Naive B cell (primary cell): ENCODE measurements around the gene CNOT3. TPM values are rescaled to one million over a fixed set of nuclear protein-coding genes. Genes with fewer than 3 reads are reported as not detected.
"Not testable (repeated sequence)": the region's sequence is repeated elsewhere in the genome, so short reads cannot be mapped to it uniquely, and the experiment has no call there.

Source experiments
- ATAC-seq, 2 donors: fragments of 150-1000 bp; cut with Tn5 transposase; 2 replicates each; pipeline ENCODE4 v1.10.0; 2021; ENCODE audit warnings: low read depth in 2 of 2, mild to moderate bottlenecking in 2 of 2, moderate library complexity in 2 of 2
- DNase-seq: peaks from one replicate; pipeline ENCODE4 v3.0.0; 2022
- H3K27ac Mint-ChIP-seq, 6 donors: one replicate each; pipeline ENCODE4 v1.8.0; 2020 to 2022; ENCODE audit warnings: mild to moderate bottlenecking in 6 of 6, mixed read lengths in 6 of 6, moderate library complexity in 5 of 6, inconsistent platforms in 2 of 6
- H3K27me3 Mint-ChIP-seq, 3 donors: one replicate each; pipeline ENCODE4 v1.8.0; 2021 to 2022; ENCODE audit warnings: mixed read lengths in 3 of 3, mild to moderate bottlenecking in 1 of 3
- H3K36me3 Mint-ChIP-seq, 2 donors: one replicate each; pipeline ENCODE4 v1.8.0; 2020 to 2022; ENCODE audit warnings: mixed read lengths in 2 of 2, inconsistent platforms in 1 of 2, mild to moderate bottlenecking in 1 of 2
- H3K4me1 Mint-ChIP-seq, 3 donors: one replicate each; pipeline ENCODE4 v1.8.0; 2020 to 2022; ENCODE audit warnings: mixed read lengths in 3 of 3, inconsistent platforms in 1 of 3, mild to moderate bottlenecking in 1 of 3, moderate library complexity in 1 of 3
- H3K4me3 Mint-ChIP-seq, 8 donors: one replicate each; pipeline ENCODE4 v1.8.0; 2020 to 2022; ENCODE audit warnings: mild to moderate bottlenecking in 8 of 8, mixed read lengths in 8 of 8, moderate library complexity in 8 of 8, inconsistent platforms in 2 of 8
- H3K9me3 Mint-ChIP-seq, 7 donors: one replicate each; pipeline ENCODE4 v1.8.0; 2020 to 2022; ENCODE audit warnings: mixed read lengths in 7 of 7, mild to moderate bottlenecking in 5 of 7, inconsistent platforms in 2 of 7, moderate library complexity in 1 of 7
- polyA plus RNA-seq, 6 donors: library from polyadenylated mRNA; unstranded; fragments of 300-500 nt; fragmentation: Illumina TruSeq; gene quantifications; one replicate each; pipeline ENCODE4 v1.2.3, GENCODE V29; 2021; ENCODE audit warnings: low read depth in 6 of 6

CNOT3 gene
- polyA plus RNA-seq, 6 donors from 2014 or later = 2.7 to 12.9 (median 6.9) TPM

GRCh38 chr19:54189145-54189734 is 51.7 kb downstream of the CNOT3 start, which contains the start of gene MBOAT7:
TSS of gene MBOAT7 (minus strand) at chr19:54189580. CDS start at chr19:54188508, 1,072 bp downstream.
- peak within 1 kb of the TSS; percentile 91 to 100 (median 98) for H3K4me3 Mint-ChIP-seq
- no peaks in the 10 kb centered on the region for H3K36me3 Mint-ChIP-seq
- H3K4me1 Mint-ChIP-seq = peaks cover 33 to 37% (median 35%) of the 10 kb centered on the region in 3 donors
- peak within 1 kb of the TSS; percentile 99 to 100 (median 100) for H3K27ac Mint-ChIP-seq
- no peaks in the 10 kb centered on the region for H3K27me3 Mint-ChIP-seq
- DNase-seq = no peak
- peak; percentile 3 to 10 for ATAC-seq
- no peaks in the 10 kb centered on the region for H3K9me3 Mint-ChIP-seq

DNA sequence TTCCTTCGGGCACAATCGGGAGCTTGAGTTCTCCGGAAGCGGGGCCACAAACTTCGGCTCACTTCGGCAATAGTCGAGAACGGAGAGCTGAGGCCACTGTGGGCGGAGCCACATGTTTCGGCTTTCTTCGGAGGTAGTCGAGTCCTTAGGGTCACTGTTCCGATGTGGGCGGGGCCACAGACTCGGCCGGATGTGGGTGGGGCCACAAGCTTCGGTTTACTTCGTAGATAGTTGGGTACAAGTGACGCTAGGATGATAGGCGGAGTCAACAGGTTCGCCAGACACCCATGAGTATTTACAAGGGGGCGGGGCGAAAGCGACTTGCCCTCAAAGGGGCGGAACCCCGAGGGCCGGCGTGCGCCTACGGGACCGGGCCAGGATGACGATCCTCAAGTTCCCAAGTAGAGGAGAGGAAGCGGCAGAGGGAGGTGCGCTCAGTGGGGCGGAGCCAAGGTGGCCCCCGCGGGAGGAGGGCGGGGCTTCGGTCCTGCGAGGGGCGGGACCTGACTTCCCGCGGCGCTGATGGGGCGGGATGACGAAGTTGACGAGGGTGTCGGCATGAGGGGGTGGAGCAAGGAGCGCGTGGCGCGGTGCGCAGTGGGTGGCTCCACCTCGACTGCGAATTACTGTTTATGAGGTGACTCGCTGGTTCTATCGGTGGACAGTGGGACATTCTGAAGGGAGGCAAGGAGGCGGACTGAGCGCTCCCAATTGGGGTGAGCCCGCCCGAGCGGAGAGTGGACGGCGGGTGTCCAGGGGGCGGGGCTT is 52.4 kb downstream of the CNOT3 start:
- no peaks in the 10 kb centered on the region for H3K9me3 Mint-ChIP-seq
- peak overlapping the region; percentile 91 to 100 (median 98) for H3K4me3 Mint-ChIP-seq
- H3K27ac Mint-ChIP-seq = peak overlapping the region; percentile 99 to 100 (median 100)
- no peaks in the 10 kb centered on the region for H3K27me3 Mint-ChIP-seq
- peaks cover 33 to 37% (median 35%) of the 10 kb centered on the region in 3 donors for H3K4me1 Mint-ChIP-seq
- ATAC-seq (peak; percentile 48 to 49), DNase-seq (peak; percentile 99)
- no peaks in the 10 kb centered on the region for H3K36me3 Mint-ChIP-seq

GRCh38 chr19:54190503-54191010 is 53.0 kb downstream of the CNOT3 start:
- H3K27me3 Mint-ChIP-seq = no peaks in the 10 kb centered on the region
- peaks cover 31 to 38% (median 37%) of the 10 kb centered on the region in 3 donors for H3K4me1 Mint-ChIP-seq
- H3K4me3 Mint-ChIP-seq = peak overlapping the region; percentile 91 to 100 (median 98)
- H3K27ac Mint-ChIP-seq = peak overlapping the region; percentile 99 to 100 (median 100)
- DNase-seq = peak; percentile 100
- H3K9me3 Mint-ChIP-seq = no peaks in the 10 kb centered on the region
- peaks cover 3 to 5% of the 10 kb centered on the region in 2 donors for H3K36me3 Mint-ChIP-seq
- peak; percentile 58 to 61 for ATAC-seq

GRCh38 chr19:54191011-54191810 is 53.6 kb downstream of the CNOT3 start, which contains the start of gene TSEN34:
TSS of gene TSEN34 (plus strand) at chr19:54191308. CDS start at chr19:54191365, 57 bp downstream.
- H3K27me3 Mint-ChIP-seq = no peaks in the 10 kb centered on the region
- H3K9me3 Mint-ChIP-seq = no peaks in the 10 kb centered on the region
- H3K4me1 Mint-ChIP-seq = peaks cover 30 to 38% (median 37%) of the 10 kb centered on the region in 3 donors
- DNase-seq (peak; percentile 97), ATAC-seq (peak; percentile 24 to 25)
- peak within 1 kb of the TSS; percentile 91 to 100 (median 98) for H3K4me3 Mint-ChIP-seq
- H3K36me3 Mint-ChIP-seq = peaks cover 5 to 6% of the 10 kb centered on the region in 2 donors
- peak within 1 kb of the TSS; percentile 99 to 100 (median 100) for H3K27ac Mint-ChIP-seq

DNA sequence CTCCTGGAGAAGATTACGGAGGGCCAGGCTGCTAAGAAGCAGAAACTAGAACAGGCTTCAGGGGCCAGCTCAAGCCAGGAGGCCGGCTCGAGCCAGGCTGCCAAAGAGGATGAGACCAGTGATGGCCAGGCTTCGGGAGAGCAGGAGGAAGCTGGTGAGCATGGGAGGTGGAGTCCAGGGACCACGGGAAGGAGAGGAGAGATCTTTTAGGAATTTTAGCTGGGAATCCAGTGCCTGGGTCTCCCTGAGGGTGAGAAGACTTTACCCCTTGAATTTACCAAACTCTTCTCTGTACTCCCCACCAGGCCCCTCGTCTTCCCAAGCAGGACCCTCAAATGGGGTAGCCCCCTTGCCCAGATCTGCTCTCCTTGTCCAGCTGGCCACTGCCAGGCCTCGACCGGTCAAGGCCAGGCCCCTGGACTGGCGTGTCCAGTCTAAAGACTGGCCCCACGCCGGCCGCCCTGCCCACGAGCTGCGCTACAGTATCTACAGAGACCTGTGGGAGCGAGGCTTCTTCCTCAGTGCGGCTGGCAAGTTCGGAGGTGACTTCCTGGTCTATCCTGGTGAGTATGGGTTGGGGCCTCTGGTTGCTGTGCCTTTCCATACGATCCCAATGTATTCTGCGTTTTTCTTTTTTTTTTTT is 54.4 kb downstream of the CNOT3 start:
- DNase-seq = no peak
- Mint-ChIP-seq H3K4me3 (peak overlapping the region; percentile 79 to 100 (median 93)), H3K4me1 (peaks cover 30 to 37% (median 32%) of the 10 kb centered on the region in 3 donors), H3K36me3 (peaks cover 5 to 6% of the 10 kb centered on the region in 2 donors), H3K27me3 (no peaks in the 10 kb centered on the region), H3K27ac (peak overlapping the region; percentile 63 to 99 (median 93)), H3K9me3 (no peaks in the 10 kb centered on the region)
- ATAC-seq = no peak

DNA sequence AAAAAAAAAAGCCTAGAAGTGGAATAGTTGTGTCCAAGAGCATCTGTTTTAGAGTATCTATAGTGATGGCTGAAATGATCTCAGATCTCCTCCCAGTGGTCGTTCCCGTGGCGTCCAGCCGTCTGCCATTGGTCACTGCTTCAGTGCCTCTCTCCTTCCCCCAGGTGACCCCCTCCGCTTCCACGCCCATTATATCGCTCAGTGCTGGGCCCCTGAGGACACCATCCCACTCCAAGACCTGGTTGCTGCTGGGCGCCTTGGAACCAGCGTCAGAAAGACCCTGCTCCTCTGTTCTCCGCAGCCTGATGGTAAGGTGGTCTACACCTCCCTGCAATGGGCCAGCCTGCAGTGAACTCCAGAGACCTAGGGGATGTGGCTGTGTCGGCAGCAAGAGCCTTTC is 55.4 kb downstream of the CNOT3 start:
- ATAC-seq (no peak), DNase-seq (no peak)
- Mint-ChIP-seq H3K36me3 (peaks cover 5 to 6% of the 10 kb centered on the region in 2 donors), H3K27ac (peak overlapping the region in 2 of 6 donors; percentile 20 to 76), H3K4me1 (peaks cover 22 to 30% (median 22%) of the 10 kb centered on the region in 3 donors), H3K27me3 (no peaks in the 10 kb centered on the region), H3K4me3 (peak overlapping the region in 7 of 8 donors; percentile 29 to 100 (median 89)), H3K9me3 (no peaks in the 10 kb centered on the region)

- not testable (repeated sequence) for H3K27ac Mint-ChIP-seq, H3K27me3 Mint-ChIP-seq, DNase-seq, H3K36me3 Mint-ChIP-seq, ATAC-seq, H3K9me3 Mint-ChIP-seq
- Mint-ChIP-seq H3K4me1 (peaks cover 14 to 27% (median 24%) of the 10 kb centered on the region in 3 donors), H3K4me3 (peak overlapping the region in 2 of 8 donors; percentile 6 to 68)
Observed at GRCh38 chr19:54194463-54194862, 56.9 kb downstream of the CNOT3 start.

DNA sequence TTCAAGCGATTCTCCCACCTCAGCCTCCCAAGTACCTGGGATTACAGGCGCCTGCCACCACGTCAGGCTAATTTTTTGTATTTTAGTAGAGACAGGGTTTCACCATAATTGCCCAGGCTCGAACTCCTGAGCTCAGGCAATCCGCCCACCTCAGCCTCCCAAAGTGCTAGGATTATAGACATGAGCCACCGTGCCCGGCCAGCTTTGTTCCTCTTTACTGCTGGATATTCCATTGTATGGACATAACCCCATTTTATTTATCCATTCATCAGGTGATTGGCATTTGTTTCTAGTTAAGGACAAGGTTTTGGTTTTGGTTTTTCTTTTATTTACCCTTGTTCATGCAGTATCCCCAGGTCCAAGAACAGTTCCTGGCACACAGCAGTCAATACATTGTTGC is 59.0 kb downstream of the CNOT3 start:
- H3K4me1 Mint-ChIP-seq = peaks cover 20 to 42% (median 24%) of the 10 kb centered on the region in 3 donors
- ATAC-seq (no peak), DNase-seq (no peak)
- no peaks in the 10 kb centered on the region for H3K9me3 Mint-ChIP-seq
- H3K27me3 Mint-ChIP-seq = no peaks in the 10 kb centered on the region
- H3K27ac Mint-ChIP-seq = peak overlapping the region in 1 of 6 donors; percentile 28
- H3K36me3 Mint-ChIP-seq = peaks cover 5 to 6% of the 10 kb centered on the region in 2 donors
- H3K4me3 Mint-ChIP-seq = peak overlapping the region in 1 of 8 donors; percentile 62

- H3K27me3 Mint-ChIP-seq = no peaks in the 10 kb centered on the region
- peaks cover 5 to 6% of the 10 kb centered on the region in 2 donors for H3K36me3 Mint-ChIP-seq
- no peak overlapping the region for H3K27ac Mint-ChIP-seq
- peaks cover 18 to 42% (median 22%) of the 10 kb centered on the region in 3 donors for H3K4me1 Mint-ChIP-seq
- DNase-seq (no peak), ATAC-seq (no peak)
- H3K4me3 Mint-ChIP-seq = peak overlapping the region in 2 of 8 donors; percentile 62 to 67
- no peaks in the 10 kb centered on the region for H3K9me3 Mint-ChIP-seq
Observed at GRCh38 chr19:54197121-54197520, 59.6 kb downstream of the CNOT3 start.

GRCh38 chr19:54199401-54199800 is 61.8 kb downstream of the CNOT3 start:
- peak overlapping the region in 5 of 6 donors; percentile 14 to 97 (median 89) for H3K27ac Mint-ChIP-seq
- no peaks in the 10 kb centered on the region for H3K27me3 Mint-ChIP-seq
- H3K4me1 Mint-ChIP-seq = peaks cover 23 to 50% (median 28%) of the 10 kb centered on the region in 3 donors
- H3K4me3 Mint-ChIP-seq = peak overlapping the region; percentile 72 to 100 (median 94)
- no peak for DNase-seq
- H3K9me3 Mint-ChIP-seq = no peaks in the 10 kb centered on the region
- no peak for ATAC-seq
- H3K36me3 Mint-ChIP-seq = peaks cover 5 to 6% of the 10 kb centered on the region in 2 donors

DNA sequence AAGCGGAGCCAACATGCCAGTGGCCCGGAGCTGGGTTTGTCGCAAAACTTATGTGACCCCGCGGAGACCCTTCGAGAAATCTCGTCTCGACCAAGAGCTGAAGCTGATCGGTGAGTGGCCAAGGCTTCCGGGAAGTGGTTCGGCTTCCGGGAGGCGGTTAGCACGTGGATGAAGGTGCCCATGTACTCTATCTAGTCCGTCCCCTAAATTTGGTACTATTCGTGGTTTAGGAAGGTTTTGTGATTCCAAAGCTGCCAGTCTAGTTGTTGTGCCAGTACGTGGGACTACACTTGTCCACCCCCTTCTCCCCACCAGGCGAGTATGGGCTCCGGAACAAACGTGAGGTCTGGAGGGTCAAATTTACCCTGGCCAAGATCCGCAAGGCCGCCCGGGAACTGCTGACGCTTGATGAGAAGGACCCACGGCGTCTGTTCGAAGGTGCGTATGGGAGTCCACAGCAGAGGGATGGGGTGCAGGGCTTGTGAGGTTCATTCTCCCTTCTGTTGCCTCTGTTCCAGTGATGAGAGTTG is 63.7 kb downstream of the CNOT3 start:
- H3K4me3 Mint-ChIP-seq = peak overlapping the region; percentile 91 to 100 (median 98)
- peak overlapping the region; percentile 97 to 100 (median 99) for H3K27ac Mint-ChIP-seq
- H3K27me3 Mint-ChIP-seq = no peaks in the 10 kb centered on the region
- DNase-seq = no peak
- no peaks in the 10 kb centered on the region for H3K9me3 Mint-ChIP-seq
- H3K36me3 Mint-ChIP-seq = no peaks in the 10 kb centered on the region
- H3K4me1 Mint-ChIP-seq = peaks cover 32 to 59% (median 36%) of the 10 kb centered on the region in 3 donors
- ATAC-seq = no peak

DNA sequence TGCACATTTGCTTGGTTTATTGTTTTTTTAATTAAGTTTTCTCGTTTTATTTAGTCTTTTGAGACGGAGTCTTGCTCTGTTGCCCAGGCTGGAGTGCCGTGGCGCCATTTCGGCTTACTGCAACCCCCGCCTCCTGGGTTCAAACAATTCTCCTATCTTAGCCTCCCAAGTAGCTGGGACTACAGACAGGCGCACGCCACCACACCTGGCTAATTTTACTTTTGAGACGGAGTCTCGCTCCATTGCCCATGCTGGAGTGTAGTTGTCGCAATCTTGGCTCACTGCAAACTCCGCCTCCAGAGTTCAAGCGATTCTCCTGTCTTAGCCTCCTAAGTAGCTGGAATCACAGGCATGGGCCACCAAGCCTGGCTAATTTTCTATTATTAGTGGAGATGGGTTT is 64.4 kb downstream of the CNOT3 start:
- no peaks in the 10 kb centered on the region for H3K9me3 Mint-ChIP-seq
- DNase-seq (no peak), ATAC-seq (no peak)
- peaks cover 36 to 60% (median 36%) of the 10 kb centered on the region in 3 donors for H3K4me1 Mint-ChIP-seq
- peak overlapping the region in 4 of 6 donors; percentile 41 to 100 (median 98) for H3K27ac Mint-ChIP-seq
- peak overlapping the region; percentile 91 to 100 (median 98) for H3K4me3 Mint-ChIP-seq
- no peaks in the 10 kb centered on the region for H3K27me3 Mint-ChIP-seq
- no peaks in the 10 kb centered on the region for H3K36me3 Mint-ChIP-seq
